IMR-90 (cell line): ENCODE results near the gene PLSCR3. TPM values are rescaled to one million over a fixed set of nuclear protein-coding genes. Genes with fewer than 3 reads are reported as not detected.

Source experiments
- ATAC-seq: fragments of 200-7000 bp; cut with Tn5 transposase; 2 replicates; pipeline ENCODE4 v1.9.1; 2020; ENCODE audit warnings: low read depth, mild to moderate bottlenecking, moderate library complexity
- BruUV-seq: library from RNA; stranded (reverse); fragments of 400-500 nt; replicated peaks from 2 replicates; lab custom pipeline; 2021; lab: Mats Ljungman, UMichigan
- CTCF ChIA-PET: fragments of 300-600 bp; formaldehyde crosslinking; extraction: SDS; loops from one replicate; lab custom pipeline; 2021; ENCODE audit warnings: antibody characterized with exemption; lab: Yijun Ruan, JAX
- POLR2A ChIA-PET: fragments of 300-600 bp; sonication (Branson Sonifier 250); formaldehyde crosslinking; loops from one replicate; lab custom pipeline; 2022; ENCODE audit warnings: antibody characterized with exemption; ENCODE audit not compliant: unreplicated experiment; lab: Charles Lee
- DNase-seq: peaks from one replicate; pipeline ENCODE4 v3.0.0; 2013
- H2AFZ ChIP-seq: replicated peaks from 2 replicates; pipeline ENCODE3; 2013; ENCODE audit warnings: low read length, mild to moderate bottlenecking; ENCODE audit not compliant: poor library complexity
- H2AK5ac ChIP-seq: 2 replicates; pipeline ENCODE4 v1.6.1; 2013; ENCODE audit warnings: low read depth, low read length, inconsistent platforms
- H2AK9ac ChIP-seq: replicated peaks from 2 replicates; pipeline ENCODE3; 2013; ENCODE audit warnings: mild to moderate bottlenecking, low read depth, low read length, moderate library complexity; ENCODE audit not compliant: poor library complexity
- H2BK120ac ChIP-seq: 2 replicates; pipeline ENCODE4 v1.6.1; 2013; ENCODE audit warnings: low read depth, low read length, inconsistent platforms
- H2BK15ac ChIP-seq: 3 replicates; pipeline ENCODE4 v1.6.1; 2013; ENCODE audit warnings: low read depth, low read length, inconsistent platforms
- H2BK20ac ChIP-seq: 2 replicates; pipeline ENCODE4 v1.6.1; 2013; ENCODE audit warnings: low read depth, mild to moderate bottlenecking, inconsistent platforms, low read length, moderate library complexity
- H2BK5ac ChIP-seq: 2 replicates; pipeline ENCODE4 v1.6.1; 2013; ENCODE audit warnings: mild to moderate bottlenecking, low read depth, low read length, inconsistent platforms; ENCODE audit not compliant: poor library complexity, severe bottlenecking
- H3K14ac ChIP-seq: replicated peaks from 2 replicates; pipeline ENCODE4 v1.6.1; 2013; ENCODE audit warnings: low read depth, low read length, inconsistent platforms
- H3K18ac ChIP-seq: 2 replicates; pipeline ENCODE4 v1.6.1; 2013; ENCODE audit warnings: low read depth, low read length, control low read depth
- H3K23ac ChIP-seq: 2 replicates; pipeline ENCODE4 v1.6.1; 2013; ENCODE audit warnings: low read depth, low read length, inconsistent platforms
- H3K27ac ChIP-seq: 2 replicates; pipeline ENCODE4 v1.5.1; 2013; ENCODE audit warnings: mild to moderate bottlenecking, control low read depth, low read length; ENCODE audit not compliant: insufficient read depth
- H3K27me3 ChIP-seq: 2 replicates; pipeline ENCODE4 v1.6.1; 2013; ENCODE audit warnings: low read length; ENCODE audit not compliant: control insufficient read depth, insufficient read depth
- H3K36me3 ChIP-seq: 2 replicates; pipeline ENCODE4 v1.6.1; 2013; ENCODE audit warnings: low read length, mixed read lengths; ENCODE audit not compliant: control insufficient read depth, insufficient read depth
- H3K4ac ChIP-seq: 2 replicates; pipeline ENCODE4 v1.6.1; 2013; ENCODE audit warnings: low read depth, low read length, inconsistent platforms
- H3K4me1 ChIP-seq: 2 replicates; pipeline ENCODE4 v1.6.1; 2013; ENCODE audit warnings: low read length, mixed read lengths; ENCODE audit not compliant: control insufficient read depth, insufficient read depth
- H3K4me2 ChIP-seq: 2 replicates; pipeline ENCODE4 v1.6.1; 2013; ENCODE audit warnings: low read depth, mild to moderate bottlenecking, control low read depth, low read length, moderate library complexity
- H3K4me3 ChIP-seq: 2 replicates; pipeline ENCODE4 v1.5.1; 2013; ENCODE audit warnings: low read depth, mild to moderate bottlenecking, control low read depth, low read length, moderate library complexity; ENCODE audit not compliant: insufficient read depth
- H3K56ac ChIP-seq: 2 replicates; pipeline ENCODE4 v1.6.1; 2013; ENCODE audit warnings: low read length, inconsistent platforms; ENCODE audit not compliant: insufficient read depth; ENCODE audit errors: extremely low read depth
- H3K79me1 ChIP-seq, 2 experiments: 2 replicates each; pipeline ENCODE4 v1.6.1; 2013; ENCODE audit warnings: low read length in 2 of 2, inconsistent platforms in 1 of 2, low read depth in 1 of 2
- H3K9ac ChIP-seq: 2 replicates; pipeline ENCODE4 v1.6.1; 2013; ENCODE audit warnings: low read depth, low read length, control low read depth
- H3K9me1 ChIP-seq: 2 replicates; pipeline ENCODE4 v1.6.1; 2013; ENCODE audit warnings: low read length, inconsistent platforms; ENCODE audit not compliant: insufficient read depth
- H3K9me3 ChIP-seq: 2 replicates; pipeline ENCODE4 v1.6.1; 2013; ENCODE audit warnings: low read length; ENCODE audit not compliant: control insufficient read depth, insufficient read depth
- H4K20me1 ChIP-seq: 2 replicates; pipeline ENCODE4 v1.6.1; 2013; ENCODE audit warnings: low read length, inconsistent platforms; ENCODE audit not compliant: insufficient read depth
- H4K5ac ChIP-seq: 2 replicates; pipeline ENCODE4 v1.6.1; 2013; ENCODE audit warnings: mild to moderate bottlenecking, low read depth, low read length, control low read depth
- H4K8ac ChIP-seq, 2 experiments: 2 replicates each; pipeline ENCODE4 v1.6.1; 2013; ENCODE audit warnings: low read depth in 2 of 2, low read length in 2 of 2, control low read depth in 1 of 2, inconsistent platforms in 1 of 2
- H4K91ac ChIP-seq: 2 replicates; pipeline ENCODE4 v1.6.1; 2013; ENCODE audit warnings: low read depth, low read length, inconsistent platforms; ENCODE audit not compliant: insufficient read depth
- BHLHE40 ChIP-seq: fragments of 150-350 bp; IDR thresholded peaks from 2 replicates; pipeline ENCODE4 v1.6.1; 2016; ENCODE audit warnings: mild to moderate bottlenecking, low read depth, low read length
- CEBPB ChIP-seq: IDR thresholded peaks from 2 replicates; pipeline ENCODE4 v1.6.1; 2012; ENCODE audit warnings: low read depth, low read length, improper control_type of control experiment
- CHD1 ChIP-seq: IDR thresholded peaks from 2 replicates; pipeline ENCODE4 v1.6.1; 2012; ENCODE audit warnings: low read depth, low read length, improper control_type of control experiment
- CTCF ChIP-seq: conservative IDR thresholded peaks from 2 replicates; pipeline ENCODE4 v1.5.1; 2012; ENCODE audit warnings: mild to moderate bottlenecking, low read depth, low read length, improper control_type of control experiment
- ELK1 ChIP-seq: fragments of 150-350 bp; IDR thresholded peaks from 2 replicates; pipeline ENCODE4 v1.6.1; 2016; ENCODE audit warnings: low read depth, mild to moderate bottlenecking, low read length, moderate library complexity, borderline replicate concordance
- FOS ChIP-seq: fragments of 150-350 bp; IDR thresholded peaks from 2 replicates; pipeline ENCODE4 v1.6.1; 2016; ENCODE audit warnings: low read depth, low read length
- MAFK ChIP-seq: IDR thresholded peaks from 2 replicates; pipeline ENCODE4 v1.6.1; 2012; ENCODE audit warnings: low read depth, low read length, improper control_type of control experiment
- MAZ ChIP-seq: IDR thresholded peaks from 2 replicates; pipeline ENCODE4 v1.6.1; 2012; ENCODE audit warnings: low read depth, mild to moderate bottlenecking, low read length, improper control_type of control experiment, moderate library complexity, borderline replicate concordance
- MXI1 ChIP-seq: IDR thresholded peaks from 2 replicates; pipeline ENCODE4 v1.6.1; 2012; ENCODE audit warnings: low read depth, mild to moderate bottlenecking, low read length, moderate library complexity, borderline replicate concordance
- NFE2L2 ChIP-seq: fragments of 150-350 bp; IDR thresholded peaks from 2 replicates; pipeline ENCODE4 v1.6.1; 2016; ENCODE audit warnings: low read depth, mild to moderate bottlenecking, low read length
- POLR2A ChIP-seq: IDR thresholded peaks from 2 replicates; pipeline ENCODE4 v1.6.1; 2012; ENCODE audit warnings: mild to moderate bottlenecking, low read depth, low read length
- RAD21 ChIP-seq: IDR thresholded peaks from 2 replicates; pipeline ENCODE4 v1.6.1; 2012; ENCODE audit warnings: low read length, improper control_type of control experiment
- RCOR1 ChIP-seq: IDR thresholded peaks from 2 replicates; pipeline ENCODE4 v1.6.1; 2012; ENCODE audit warnings: mild to moderate bottlenecking, low read length, improper control_type of control experiment; ENCODE audit not compliant: insufficient replicate concordance
- RFX5 ChIP-seq: IDR thresholded peaks from 2 replicates; pipeline ENCODE4 v1.8.0; 2012; ENCODE audit warnings: low read depth, mild to moderate bottlenecking, low read length, moderate library complexity
- SMC3 ChIP-seq: fragments of 150-350 bp; IDR thresholded peaks from 2 replicates; pipeline ENCODE4 v1.6.1; 2016; ENCODE audit warnings: low read depth, mild to moderate bottlenecking, antibody characterized with exemption, low read length, moderate library complexity
- WGBS, 2 experiments: methylation state at CpG; one replicate each; pipeline versions ENCODE4 v1.1.5 to v1.1.7; 2013; ENCODE audit warnings: missing lambda C conversion rate in 2 of 2; ENCODE audit not compliant: insufficient read length in 1 of 2; ENCODE audit errors: extremely low coverage in 2 of 2; 5-methylcytosine and 5-hydroxymethylcytosine counted together
- dilution Hi-C: fragments of 300-500 bp; cut with HindIII; formaldehyde crosslinking; loops from one replicate; pipeline ENCODE4 v1.14.3; 2018; ENCODE audit warnings: low sequenced_read_pairs; ENCODE audit not compliant: unreplicated experiment
- in situ Hi-C: fragments of 300-500 bp; cut with MboI; formaldehyde crosslinking; loops from 3 replicates; pipeline ENCODE4 v1.14.3; 2019; ENCODE audit warnings: low sequenced_read_pairs, inconsistent platforms, mixed read lengths
- intact Hi-C: fragments of 100-400 bp; cut with micrococcal nuclease; formaldehyde crosslinking; loops from 2 replicates; pipeline ENCODE4 v1.10.0; 2022
- polyA plus RNA-seq, 3 experiments: library from polyadenylated mRNA; depleted of rRNA; stranded (reverse); fragments of >200 nt; gene quantifications; 2 replicates each; pipeline ENCODE4 v1.2.3, GENCODE V29; 2012; ENCODE audit warnings: low replicate concordance in 1 of 3
- total RNA-seq: library from RNA; depleted of rRNA; stranded (reverse); fragments of >200 nt; gene quantifications from 2 replicates; pipeline ENCODE4 v1.2.3, GENCODE V29; 2012
- TF ChIP-seq, protein P1 (sequence below): fragments of 150-350 bp; IDR thresholded peaks from 2 replicates; pipeline ENCODE4 v1.6.1; 2017; ENCODE audit warnings: mild to moderate bottlenecking, antibody characterized with exemption, low read length, low read depth

Gene PLSCR3
- total and polyA plus RNA-seq, 2 of the 4 experiments (the other 2 are of a cell fraction): 6.1 to 116 TPM

GRCh38 chr17:7369825-7370224, 24.5 kb downstream of the PLSCR3 start:
- H3K9me1 ChIP-seq: no peaks in the 10 kb centered on the region
- no peak overlapping the region for H2BK5ac ChIP-seq
- 17% methylated on average over 1 of the region's 5 CpGs; no CpG with 5 or more reads in 1 of the 2 experiments for WGBS, 2 experiments
- H3K23ac ChIP-seq: no peak overlapping the region
- H2AK5ac ChIP-seq: no peak overlapping the region
- no peaks in the 10 kb centered on the region for H4K20me1 ChIP-seq
- no peak overlapping the region for H2BK20ac ChIP-seq
- H3K56ac ChIP-seq: no peak overlapping the region
- intact Hi-C loops: no loop called here
- BruUV-seq: no TSS peak
- no peaks in the 10 kb centered on the region for H3K36me3 ChIP-seq
- H3K9me3 ChIP-seq: peaks cover 2% of the 10 kb centered on the region; the same call in 1 of the 2 replicates
- H2BK120ac ChIP-seq: no peak overlapping the region
- no peak overlapping the region for H2AK9ac ChIP-seq
- ChIA-PET CTCF (no interaction called here), POLR2A (no interaction called here)
- no peak overlapping the region for H2AFZ ChIP-seq
- ATAC-seq (no peak), DNase-seq (no peak)
- no peak overlapping the region for H3K27ac ChIP-seq
- H3K14ac ChIP-seq: no peak overlapping the region
- no peak overlapping the region for H3K4ac ChIP-seq
- H3K27me3 ChIP-seq: peaks cover 26% of the 10 kb centered on the region
- TF ChIP-seq, protein P1, sequence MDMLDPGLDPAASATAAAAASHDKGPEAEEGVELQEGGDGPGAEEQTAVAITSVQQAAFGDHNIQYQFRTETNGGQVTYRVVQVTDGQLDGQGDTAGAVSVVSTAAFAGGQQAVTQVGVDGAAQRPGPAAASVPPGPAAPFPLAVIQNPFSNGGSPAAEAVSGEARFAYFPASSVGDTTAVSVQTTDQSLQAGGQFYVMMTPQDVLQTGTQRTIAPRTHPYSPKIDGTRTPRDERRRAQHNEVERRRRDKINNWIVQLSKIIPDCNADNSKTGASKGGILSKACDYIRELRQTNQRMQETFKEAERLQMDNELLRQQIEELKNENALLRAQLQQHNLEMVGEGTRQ: no peak
- TF ChIP-seq RFX5 (no peak), NFE2L2 (no peak), ELK1 (no peak), BHLHE40 (no peak), RCOR1 (no peak), POLR2A (no peak), CHD1 (no peak), SMC3 (no peak), RAD21 (no peak), MAZ (no peak), MAFK (no peak), CTCF (no peak), CEBPB (no peak), MXI1 (no peak), FOS (no peak)
- H3K4me2 ChIP-seq: no peak overlapping the region
- H3K4me1 ChIP-seq: no peaks in the 10 kb centered on the region
- H3K79me1 ChIP-seq: no peaks in the 10 kb centered on the region
- H3K18ac ChIP-seq: no peak overlapping the region
- dilution Hi-C loops: no loop called here
- H4K8ac ChIP-seq: no peak overlapping the region
- H2BK15ac ChIP-seq: no peak overlapping the region
- H4K91ac ChIP-seq: no peak overlapping the region
- H3K9ac ChIP-seq: no peak overlapping the region
- in situ Hi-C loops: no loop called here
- no peak overlapping the region for H3K4me3 ChIP-seq
- no peak overlapping the region for H4K5ac ChIP-seq
